Fibroblast of lung (primary cell): ENCODE results near the gene SH3YL1.

Experiments used
- EZH2 ChIP-seq: IDR thresholded peaks from 2 replicates; pipeline ENCODE4 v1.5.1; 2012; ENCODE audit warnings: low read length, control low read depth, mild to moderate bottlenecking; ENCODE audit errors: missing control alignments
- TF ChIP-seq, protein P1 (sequence below), 2 donors: IDR thresholded peaks in 1 of 2; conservative IDR thresholded peaks in 1 of 2; 1 replicate in 1 of 2; 2 replicates in 1 of 2; pipeline ENCODE4 v1.5.1; 2011 to 2012; ENCODE audit warnings: low read length in 2 of 2, control low read depth in 1 of 2, inconsistent platforms in 1 of 2, low read depth in 1 of 2, mild to moderate bottlenecking in 1 of 2

- TF ChIP-seq, protein P1, sequence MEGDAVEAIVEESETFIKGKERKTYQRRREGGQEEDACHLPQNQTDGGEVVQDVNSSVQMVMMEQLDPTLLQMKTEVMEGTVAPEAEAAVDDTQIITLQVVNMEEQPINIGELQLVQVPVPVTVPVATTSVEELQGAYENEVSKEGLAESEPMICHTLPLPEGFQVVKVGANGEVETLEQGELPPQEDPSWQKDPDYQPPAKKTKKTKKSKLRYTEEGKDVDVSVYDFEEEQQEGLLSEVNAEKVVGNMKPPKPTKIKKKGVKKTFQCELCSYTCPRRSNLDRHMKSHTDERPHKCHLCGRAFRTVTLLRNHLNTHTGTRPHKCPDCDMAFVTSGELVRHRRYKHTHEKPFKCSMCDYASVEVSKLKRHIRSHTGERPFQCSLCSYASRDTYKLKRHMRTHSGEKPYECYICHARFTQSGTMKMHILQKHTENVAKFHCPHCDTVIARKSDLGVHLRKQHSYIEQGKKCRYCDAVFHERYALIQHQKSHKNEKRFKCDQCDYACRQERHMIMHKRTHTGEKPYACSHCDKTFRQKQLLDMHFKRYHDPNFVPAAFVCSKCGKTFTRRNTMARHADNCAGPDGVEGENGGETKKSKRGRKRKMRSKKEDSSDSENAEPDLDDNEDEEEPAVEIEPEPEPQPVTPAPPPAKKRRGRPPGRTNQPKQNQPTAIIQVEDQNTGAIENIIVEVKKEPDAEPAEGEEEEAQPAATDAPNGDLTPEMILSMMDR (conservative IDR thresholded peaks at IDR 0.05 in 1 of 2, IDR thresholded peaks at IDR 0.05 in 1 of 2; ENCODE audit: low read depth in 1 of 2, low read length in 2 of 2), result no peak
- no peak for TF ChIP-seq EZH2
Observed at GRCh38 chr2:228518-229278, 35.1 kb downstream of the SH3YL1 start.
